Articular chondrocyte of knee joint (primary cell): ENCODE measurements around the gene LYPD4. TPM values are rescaled to one million over a fixed set of nuclear protein-coding genes. Genes with fewer than 3 reads are reported as not detected.

Experiments used
- small RNA-seq: library from RNA; depleted of rRNA; stranded (forward); fragments of <200 nt; gene quantifications from one replicate; pipeline ENCODE3, GENCODE V24; 2012
- total RNA-seq: library from RNA; depleted of rRNA; stranded (reverse); fragments of >200 nt; gene quantifications from 2 replicates; pipeline ENCODE4 v1.2.3, GENCODE V29; 2012

Gene LYPD4
- not detected in 2 replicates for total RNA-seq

GRCh38 chr19:41844601-41845000, at the start of gene LYPD4:
Gene LYPD4 (minus strand): TSS chr19:41844683. CDS start chr19:41839285, 5,398 bp downstream.

GRCh38 chr19:41882568-41883462, 38.3 kb upstream of the LYPD4 start, which contains the start of gene ARHGEF1:
Gene ARHGEF1 (plus strand): TSS chr19:41883184. CDS start chr19:41888083, 4,899 bp downstream.

GRCh38 chr19:41876847-41877832, 32.7 kb upstream of the LYPD4 start, which contains the start of gene CD79A:
Gene CD79A (plus strand): TSS chr19:41877279. CDS start chr19:41877305, 26 bp downstream.

GRCh38 chr19:41859618-41860418, 15.3 kb upstream of the LYPD4 start, which contains the start of gene RPS19:
Gene RPS19 (plus strand): TSS chr19:41860255. CDS start chr19:41860775, 520 bp downstream.

GRCh38 chr19:41845001-41845050, 343 bp upstream of the LYPD4 start, which contains the start of gene DMRTC2:
Gene DMRTC2 (plus strand): TSS chr19:41845042. CDS start chr19:41847429, 2,387 bp downstream.

GRCh38 chr19:41796362-41796761, 48.1 kb downstream of the LYPD4 start, which contains the start of gene CEACAM3:
Gene CEACAM3 (plus strand): TSS chr19:41796587. CDS start chr19:41796678, 91 bp downstream.

Small RNA genes lying within 50 kb of the gene (small RNA-seq; reads per million reads assigned to genes)
- gene MIR6797 = 0.15 reads per million

Other genes with a start within 250 kb of the LYPD4 start
- gene CEACAM4, start 217.6 kb downstream of the LYPD4 start, total RNA-seq = not detected in 2 replicates
- gene CEACAM7, start 156.4 kb downstream of the LYPD4 start, total RNA-seq = not detected in 2 replicates
- not detected in 2 replicates for gene CEACAM5, start 136.1 kb downstream of the LYPD4 start, total RNA-seq
- not detected in 2 replicates for gene CEACAM6, start 89.2 kb downstream of the LYPD4 start, total RNA-seq
- not detected in 2 replicates for gene CEACAM3, start 48.1 kb downstream of the LYPD4 start, total RNA-seq
- not detected in 2 replicates for gene DMRTC2, start 359 bp upstream of the LYPD4 start, total RNA-seq
- 776 and 788 TPM in 2 replicates for gene RPS19, start 15.6 kb upstream of the LYPD4 start, total RNA-seq
- not detected in 2 replicates for gene CD79A, start 32.6 kb upstream of the LYPD4 start, total RNA-seq
- 27.0 and 28.2 TPM in 2 replicates for gene ARHGEF1, start 38.5 kb upstream of the LYPD4 start, total RNA-seq
- gene ERFL, start 83.8 kb upstream of the LYPD4 start, total RNA-seq = 0.11 TPM in 1 of 2 replicates, not detected in the other
- gene RABAC1, start 114.6 kb upstream of the LYPD4 start, total RNA-seq = 95.6 and 100 TPM in 2 replicates
- gene ATP1A3, start 149.5 kb upstream of the LYPD4 start, total RNA-seq = 0.52 and 0.65 TPM in 2 replicates
- gene GRIK5, start 225.5 kb upstream of the LYPD4 start, total RNA-seq = 0.22 and 0.26 TPM in 2 replicates
- 11.0 and 13.8 TPM in 2 replicates for gene ZNF574, start 231.5 kb upstream of the LYPD4 start, total RNA-seq